ENCODE results near the gene TMEM81.

The TMEM81 gene

DNA sequence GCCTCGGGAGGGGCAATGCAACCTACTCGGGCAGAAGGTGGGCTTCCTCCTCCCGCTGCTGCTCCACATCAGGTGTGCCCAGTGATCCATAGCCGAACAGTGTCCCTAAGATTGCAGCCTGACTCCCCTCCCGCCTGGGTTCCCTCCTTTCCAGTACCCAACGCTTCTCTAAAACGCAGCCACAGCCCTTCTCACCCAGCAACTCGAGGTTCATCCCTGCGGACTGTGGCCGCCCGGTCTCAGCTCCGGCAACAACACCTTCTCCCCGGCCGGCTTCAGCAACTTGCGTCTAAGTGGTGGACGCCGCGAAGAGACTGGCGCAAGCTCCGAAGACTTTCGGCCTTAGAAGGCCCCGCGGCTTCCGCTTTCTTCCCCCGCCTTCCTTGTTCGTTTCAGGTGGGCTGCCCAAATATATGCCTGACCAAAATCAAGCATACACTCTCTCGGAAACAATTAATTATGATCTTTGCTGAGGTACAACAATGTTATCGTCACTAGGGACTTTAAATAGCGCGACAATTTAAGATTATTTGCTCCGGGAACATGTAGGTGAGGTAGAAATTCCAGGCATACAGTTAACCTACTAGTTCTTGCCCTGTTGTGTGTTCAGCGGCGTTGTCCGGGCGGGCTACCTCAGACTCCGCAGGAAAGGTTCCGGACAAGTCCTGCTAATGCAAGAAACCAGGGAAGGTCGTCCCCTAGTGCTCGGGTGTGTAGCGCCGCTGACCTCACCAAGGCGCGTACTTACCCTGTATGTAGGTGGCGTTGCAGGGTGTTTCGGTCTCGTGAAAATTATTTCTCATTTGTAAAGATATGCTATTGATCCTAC lies 37.6 kb upstream of the TMEM81 start, which contains the start of gene RBBP5:
RBBP5 (minus strand) TSS at position 319 of the 829 bp plus-strand sequence; CDS start at position 214, 105 bp downstream.
- TF ChIP-seq, protein P1, sequence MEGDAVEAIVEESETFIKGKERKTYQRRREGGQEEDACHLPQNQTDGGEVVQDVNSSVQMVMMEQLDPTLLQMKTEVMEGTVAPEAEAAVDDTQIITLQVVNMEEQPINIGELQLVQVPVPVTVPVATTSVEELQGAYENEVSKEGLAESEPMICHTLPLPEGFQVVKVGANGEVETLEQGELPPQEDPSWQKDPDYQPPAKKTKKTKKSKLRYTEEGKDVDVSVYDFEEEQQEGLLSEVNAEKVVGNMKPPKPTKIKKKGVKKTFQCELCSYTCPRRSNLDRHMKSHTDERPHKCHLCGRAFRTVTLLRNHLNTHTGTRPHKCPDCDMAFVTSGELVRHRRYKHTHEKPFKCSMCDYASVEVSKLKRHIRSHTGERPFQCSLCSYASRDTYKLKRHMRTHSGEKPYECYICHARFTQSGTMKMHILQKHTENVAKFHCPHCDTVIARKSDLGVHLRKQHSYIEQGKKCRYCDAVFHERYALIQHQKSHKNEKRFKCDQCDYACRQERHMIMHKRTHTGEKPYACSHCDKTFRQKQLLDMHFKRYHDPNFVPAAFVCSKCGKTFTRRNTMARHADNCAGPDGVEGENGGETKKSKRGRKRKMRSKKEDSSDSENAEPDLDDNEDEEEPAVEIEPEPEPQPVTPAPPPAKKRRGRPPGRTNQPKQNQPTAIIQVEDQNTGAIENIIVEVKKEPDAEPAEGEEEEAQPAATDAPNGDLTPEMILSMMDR (IDR thresholded peaks at IDR 0.05; ENCODE audit: low read length, missing control alignments), result peak; percentile 82
- DNase-seq (ENCODE audit: low read depth), result peak; percentile 99
- peak within 1 kb of the TSS; percentile 95 for H3K4me3 ChIP-seq (replicated peaks; ENCODE audit: low read depth, low read length)

DNA sequence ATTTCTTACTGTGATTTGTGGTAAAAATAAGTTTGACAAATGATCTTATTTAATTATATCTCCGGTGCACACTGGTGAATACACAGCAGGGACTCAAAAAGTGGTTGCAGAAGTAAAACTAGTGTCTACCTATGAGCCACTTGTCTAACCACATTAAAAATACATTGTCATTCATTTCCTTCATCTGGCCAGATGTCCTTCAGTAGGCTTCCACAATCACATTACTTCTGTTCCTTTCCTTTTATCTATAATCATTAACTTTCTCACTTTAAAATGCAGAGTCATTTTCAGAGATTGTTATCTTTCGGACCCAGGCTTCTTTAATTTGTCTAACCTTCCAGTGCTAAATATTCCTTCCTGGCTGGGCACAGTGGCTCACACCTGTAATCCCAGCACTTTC lies 34.5 kb upstream of the TMEM81 start:
- no peak overlapping the region for H3K4me3 ChIP-seq (replicated peaks; ENCODE audit: low read depth, low read length)
- TF ChIP-seq, protein P1 (IDR thresholded peaks at IDR 0.05; ENCODE audit: low read length, missing control alignments), result no peak
- DNase-seq (ENCODE audit: low read depth), result no peak

DNA sequence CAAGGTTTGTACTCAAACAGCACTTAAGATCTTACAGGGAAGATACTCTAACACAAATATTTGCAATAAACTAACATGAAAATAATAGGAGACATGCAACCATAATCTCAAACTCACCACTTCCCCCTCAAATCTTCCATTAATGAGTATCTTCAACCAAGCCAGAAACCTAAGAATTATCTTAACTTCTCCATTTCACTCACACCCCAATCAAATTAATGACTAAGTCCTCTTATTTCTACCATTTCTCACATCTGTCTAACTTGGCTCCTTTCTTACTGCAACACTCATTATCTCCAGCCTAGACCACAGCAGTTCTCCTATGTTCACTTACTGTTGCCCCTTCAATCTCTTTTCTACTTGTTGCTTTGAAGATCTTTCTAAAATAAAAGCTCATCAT lies 27.1 kb upstream of the TMEM81 start:
- H3K4me3 ChIP-seq (replicated peaks; ENCODE audit: low read depth, low read length), result no peak overlapping the region
- no peak for DNase-seq (ENCODE audit: low read depth)
- TF ChIP-seq, protein P1 (IDR thresholded peaks at IDR 0.05; ENCODE audit: low read length, missing control alignments), result no peak

DNA sequence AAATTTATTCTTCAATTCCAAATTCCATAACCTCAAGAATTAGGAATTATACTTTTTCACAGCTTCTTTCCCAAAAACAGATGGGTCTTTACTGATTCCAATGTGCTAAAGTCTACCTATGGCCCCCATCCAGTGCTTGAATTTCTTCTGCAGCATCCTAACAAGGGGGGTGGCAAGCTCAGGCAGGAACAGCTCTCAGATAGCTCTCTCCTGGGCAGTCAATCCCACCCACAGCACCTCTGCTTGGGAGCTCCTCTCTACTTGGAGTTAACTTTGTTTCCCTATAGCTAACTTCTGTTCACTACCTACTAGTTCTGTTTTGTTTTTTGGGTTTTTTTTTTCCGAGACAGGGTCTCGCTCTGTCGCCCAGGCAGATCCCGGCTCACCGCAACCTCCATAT lies 25.5 kb upstream of the TMEM81 start:
- no peak overlapping the region for H3K4me3 ChIP-seq (replicated peaks; ENCODE audit: low read depth, low read length)
- TF ChIP-seq, protein P1 (IDR thresholded peaks at IDR 0.05; ENCODE audit: low read length, missing control alignments), result no peak
- no peak for DNase-seq (ENCODE audit: low read depth)

DNA sequence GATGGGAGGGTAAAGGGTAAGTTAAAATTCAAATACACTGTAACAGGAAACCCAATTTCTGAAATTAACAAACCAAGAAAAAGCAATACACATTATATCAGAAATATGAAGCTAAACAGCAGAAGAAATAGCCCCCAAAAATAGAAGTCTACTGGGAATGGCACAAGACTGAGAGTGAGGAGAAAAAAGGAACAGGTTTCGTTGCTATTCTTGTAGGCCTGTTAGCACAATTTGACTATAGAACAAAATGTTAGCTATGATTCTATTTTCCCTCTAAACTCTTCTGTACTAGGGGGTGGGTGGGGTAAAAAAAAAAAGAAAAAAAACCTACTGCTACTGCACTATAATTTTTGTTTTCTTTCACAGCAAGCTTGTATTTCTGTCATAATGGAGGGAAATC lies 25.0 kb upstream of the TMEM81 start:
- DNase-seq (ENCODE audit: low read depth), result no peak
- H3K4me3 ChIP-seq (replicated peaks; ENCODE audit: low read depth, low read length), result no peak overlapping the region
- TF ChIP-seq, protein P1 (IDR thresholded peaks at IDR 0.05; ENCODE audit: low read length, missing control alignments), result no peak

DNA sequence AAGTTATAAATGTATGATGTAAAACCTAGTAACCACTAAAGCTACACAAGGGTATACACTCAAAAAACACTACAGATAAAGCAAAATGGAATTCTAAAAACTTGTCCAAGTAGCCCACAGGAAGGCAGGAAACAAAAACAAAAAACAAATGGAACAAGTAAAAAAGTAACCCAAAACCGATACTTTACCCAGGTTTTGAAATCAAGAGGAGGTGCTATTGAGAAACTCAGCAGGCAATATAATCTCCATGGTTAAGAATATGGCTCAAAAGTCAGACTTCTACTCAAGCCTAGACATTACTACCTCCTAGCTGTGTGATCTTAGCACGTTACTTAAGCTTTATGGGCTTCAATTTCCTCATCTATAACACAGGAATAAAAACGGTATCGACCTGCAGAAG lies 24.2 kb upstream of the TMEM81 start:
- H3K4me3 ChIP-seq (replicated peaks; ENCODE audit: low read depth, low read length), result no peak overlapping the region
- no peak for DNase-seq (ENCODE audit: low read depth)
- TF ChIP-seq, protein P1 (IDR thresholded peaks at IDR 0.05; ENCODE audit: low read length, missing control alignments), result no peak

DNA sequence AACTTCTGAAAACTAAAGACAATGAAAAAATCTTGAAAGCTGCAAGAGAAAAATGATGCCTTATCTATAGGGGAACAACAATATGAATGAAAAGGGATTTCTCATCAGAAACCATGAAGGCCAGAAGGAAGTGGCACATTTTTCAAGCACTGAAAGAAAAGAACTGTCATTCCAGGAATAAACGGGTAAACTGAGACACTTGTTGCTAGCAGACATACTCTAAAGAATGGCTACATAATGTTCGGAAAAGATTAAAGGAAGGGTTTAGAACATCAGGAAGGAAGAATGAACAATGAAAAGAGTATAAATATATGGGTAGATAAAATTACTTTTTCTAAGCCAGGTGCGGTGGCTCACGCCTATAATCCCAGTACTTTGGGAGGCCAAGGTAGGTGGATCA lies 23.1 kb upstream of the TMEM81 start:
- H3K4me3 ChIP-seq (replicated peaks; ENCODE audit: low read depth, low read length), result no peak overlapping the region
- TF ChIP-seq, protein P1 (IDR thresholded peaks at IDR 0.05; ENCODE audit: low read length, missing control alignments), result no peak
- DNase-seq (ENCODE audit: low read depth), result no peak

Measured in fibroblast of pulmonary artery (primary cell).